ENCODE data around the gene IFNGR2.
"Not testable (repeated sequence)": the region's sequence is repeated elsewhere in the genome, so short reads cannot be mapped to it uniquely, and the experiment has no call there.

Gene IFNGR2

GRCh38 chr21:33403786-33404585 lies 773 bp downstream of the IFNGR2 start:
- peak; percentile 19 for DNase-seq

GRCh38 chr21:33406493-33406892 lies 3.3 kb downstream of the IFNGR2 start:
- DNase-seq, result no peak

- DNase-seq, result no peak
These were observed 8.8 kb downstream of the IFNGR2 start for GRCh38 chr21:33411949-33412430.

- not testable (repeated sequence) for DNase-seq
These were observed 9.2 kb downstream of the IFNGR2 start for GRCh38 chr21:33412439-33412831.

GRCh38 chr21:33412832-33413519 lies 9.8 kb downstream of the IFNGR2 start:
- DNase-seq, result peak; percentile 73

GRCh38 chr21:33414068-33414467 lies 10.9 kb downstream of the IFNGR2 start:
- no peak for DNase-seq

- no peak for DNase-seq
These were observed 11.7 kb downstream of the IFNGR2 start for GRCh38 chr21:33414926-33415325.

GRCh38 chr21:33418691-33419090 lies 15.5 kb downstream of the IFNGR2 start:
- no peak for DNase-seq

- no peak for DNase-seq
These were observed 16.4 kb downstream of the IFNGR2 start for GRCh38 chr21:33419538-33420123.

GRCh38 chr21:33421713-33422393 lies 18.6 kb downstream of the IFNGR2 start:
- no peak for DNase-seq

- DNase-seq, result no peak
These were observed 21.0 kb downstream of the IFNGR2 start for GRCh38 chr21:33424214-33424613.

- no peak for DNase-seq
These were observed 22.6 kb downstream of the IFNGR2 start for GRCh38 chr21:33425825-33426224.

- no peak for DNase-seq
These were observed 23.8 kb downstream of the IFNGR2 start for GRCh38 chr21:33427051-33427450.

- DNase-seq, result no peak
These were observed 25.5 kb downstream of the IFNGR2 start for GRCh38 chr21:33428669-33429068.

- no peak for DNase-seq
These were observed 27.6 kb downstream of the IFNGR2 start for GRCh38 chr21:33430858-33431257.

- DNase-seq, result no peak
These were observed 29.3 kb downstream of the IFNGR2 start for GRCh38 chr21:33432496-33432895.

- no peak for DNase-seq
These were observed 29.8 kb downstream of the IFNGR2 start for GRCh38 chr21:33433001-33433400.

- no peak for DNase-seq
These were observed 30.4 kb downstream of the IFNGR2 start for GRCh38 chr21:33433425-33434114.

GRCh38 chr21:33434770-33435360 lies 31.7 kb downstream of the IFNGR2 start:
- peak; percentile 77 for DNase-seq

GRCh38 chr21:33437140-33437539 lies 33.9 kb downstream of the IFNGR2 start:
- DNase-seq, result no peak

- DNase-seq, result peak; percentile 76
These were observed 38.6 kb downstream of the IFNGR2 start for GRCh38 chr21:33441489-33442477.

Measured in kidney glomerular epithelial cell (primary cell).